Astrocyte of the spinal cord (primary cell): ENCODE results near the gene ADNP.

Source experiments
- DNase-seq: peaks from one replicate; pipeline ENCODE4 v3.0.0; 2011; ENCODE audit warnings: low read depth, low spot score
- H3K4me3 ChIP-seq: 2 replicates; pipeline ENCODE4 v1.5.1; 2011; ENCODE audit warnings: low read depth, mild to moderate bottlenecking, low read length, moderate library complexity
- CTCF ChIP-seq: IDR thresholded peaks from 2 replicates; pipeline ENCODE4 v1.5.1; 2012; ENCODE audit warnings: low read depth, mild to moderate bottlenecking, low read length, inconsistent platforms
- in situ Hi-C: cut with HindIII; loops from 2 replicates; pipeline ENCODE4 v1.10.0; 2017; ENCODE audit warnings: low sequenced_read_pairs

ADNP gene

GRCh38 chr20:50862546-50862945 is 68.7 kb downstream of the ADNP start:
- no peak for TF ChIP-seq CTCF
- in situ Hi-C loops, result no loop called here
- DNase-seq, result no peak
- H3K4me3 ChIP-seq, result no peak overlapping the region

- in situ Hi-C loops, result no loop called here
- no peak for DNase-seq
These were observed 70.2 kb downstream of the ADNP start for GRCh38 chr20:50861012-50861411.

GRCh38 chr20:50859161-50859560 is 72.1 kb downstream of the ADNP start:
- no peak for DNase-seq
- in situ Hi-C loops, result no loop called here
- no peak for TF ChIP-seq CTCF
- no peak overlapping the region for H3K4me3 ChIP-seq

More at GRCh38 chr20:50861012-50861411, 70.2 kb downstream of the ADNP start:
- no peak for TF ChIP-seq CTCF
- no peak overlapping the region for H3K4me3 ChIP-seq

- in situ Hi-C loops, result no loop called here
- no peak for DNase-seq
- no peak overlapping the region for H3K4me3 ChIP-seq
- TF ChIP-seq CTCF, result no peak
These were observed 72.7 kb downstream of the ADNP start for GRCh38 chr20:50858525-50858924.

- no peak for DNase-seq
- no peak overlapping the region for H3K4me3 ChIP-seq
- TF ChIP-seq CTCF, result no peak
- in situ Hi-C loops, result no loop called here
These were observed 73.9 kb downstream of the ADNP start for GRCh38 chr20:50857348-50857747.

- DNase-seq, result no peak
- no peak for TF ChIP-seq CTCF
- H3K4me3 ChIP-seq, result no peak overlapping the region
- in situ Hi-C loops, result no loop called here
These were observed 74.7 kb downstream of the ADNP start for GRCh38 chr20:50856475-50857041.
